Stomach smooth muscle (tissue), 2 donors: ENCODE data around the gene PDIA4.
"Not testable (repeated sequence)": the region's sequence is repeated elsewhere in the genome, so short reads cannot be mapped to it uniquely, and the experiment has no call there.

Experiments
- H3K27ac ChIP-seq: one replicate; pipeline ENCODE4 v1.7.0; 2013; ENCODE audit warnings: mild to moderate bottlenecking, low read length, inconsistent platforms
- H3K27me3 ChIP-seq, 2 donors: one replicate each; pipeline ENCODE4 v1.7.0; 2013; ENCODE audit warnings: low read length in 2 of 2; ENCODE audit not compliant: insufficient read depth in 2 of 2, control insufficient read depth in 1 of 2
- H3K36me3 ChIP-seq, 2 donors: one replicate each; pipeline ENCODE4 v1.7.0; 2013; ENCODE audit warnings: low read length in 2 of 2; ENCODE audit not compliant: control insufficient read depth in 2 of 2, insufficient read depth in 2 of 2
- H3K4me1 ChIP-seq: one replicate; pipeline ENCODE4 v1.7.0; 2013; ENCODE audit warnings: low read length; ENCODE audit not compliant: control insufficient read depth, insufficient read depth
- H3K4me3 ChIP-seq, 2 donors: one replicate each; pipeline ENCODE4 v1.7.0; 2013; ENCODE audit warnings: low read length in 2 of 2
- H3K9ac ChIP-seq, 2 donors: one replicate each; pipeline ENCODE4 v1.7.0; 2013; ENCODE audit warnings: low read length in 2 of 2, mild to moderate bottlenecking in 1 of 2
- H3K9me3 ChIP-seq, 2 donors: one replicate each; pipeline ENCODE4 v1.7.0; 2013; ENCODE audit warnings: low read length in 2 of 2; ENCODE audit not compliant: control insufficient read depth in 2 of 2
- donor health status: healthy.
- donor health status: Pancreatic carcinoma.

Gene PDIA4

GRCh38 chr7:149062217-149062899 is 34.1 kb upstream of the PDIA4 start:
- not testable (repeated sequence) for H3K9me3 ChIP-seq, H3K27ac ChIP-seq, H3K4me3 ChIP-seq, H3K36me3 ChIP-seq, H3K27me3 ChIP-seq, H3K4me1 ChIP-seq, H3K9ac ChIP-seq

GRCh38 chr7:149060156-149060555 is 31.9 kb upstream of the PDIA4 start:
- Histone ChIP-seq H3K4me1 (no peaks in the 10 kb centered on the region), H3K27me3 (no peaks in the 10 kb centered on the region), H3K27ac (no peak overlapping the region), H3K9ac (no peak overlapping the region), H3K36me3 (no peaks in the 10 kb centered on the region), H3K9me3 (no peaks in the 10 kb centered on the region), H3K4me3 (no peak overlapping the region)

GRCh38 chr7:149053885-149054284 is 25.6 kb upstream of the PDIA4 start:
- no peaks in the 10 kb centered on the region for H3K27me3 ChIP-seq
- no peaks in the 10 kb centered on the region for H3K9me3 ChIP-seq
- H3K36me3 ChIP-seq, result no peaks in the 10 kb centered on the region
- no peaks in the 10 kb centered on the region for H3K4me1 ChIP-seq
- H3K27ac ChIP-seq, result no peak overlapping the region
- H3K9ac ChIP-seq, result no peak overlapping the region
- H3K4me3 ChIP-seq, result no peak overlapping the region

- Histone ChIP-seq H3K9me3 (no peaks in the 10 kb centered on the region), H3K27me3 (no peaks in the 10 kb centered on the region), H3K4me1 (no peaks in the 10 kb centered on the region), H3K36me3 (no peaks in the 10 kb centered on the region), H3K4me3 (no peak overlapping the region), H3K9ac (no peak overlapping the region), H3K27ac (no peak overlapping the region)
Measured at GRCh38 chr7:149053384-149053783, 25.1 kb upstream of the PDIA4 start.

- no peak overlapping the region for H3K27ac ChIP-seq
- H3K9ac ChIP-seq, result no peak overlapping the region
- no peaks in the 10 kb centered on the region for H3K9me3 ChIP-seq
- no peak overlapping the region for H3K4me3 ChIP-seq
- H3K27me3 ChIP-seq, result no peaks in the 10 kb centered on the region
- no peaks in the 10 kb centered on the region for H3K4me1 ChIP-seq
- H3K36me3 ChIP-seq, result no peaks in the 10 kb centered on the region
Measured at GRCh38 chr7:149050941-149051340, 22.6 kb upstream of the PDIA4 start.

GRCh38 chr7:149048805-149049204 is 20.5 kb upstream of the PDIA4 start:
- Histone ChIP-seq H3K27ac (no peak overlapping the region), H3K4me3 (no peak overlapping the region), H3K9me3 (no peaks in the 10 kb centered on the region), H3K4me1 (no peaks in the 10 kb centered on the region), H3K27me3 (no peaks in the 10 kb centered on the region), H3K9ac (no peak overlapping the region), H3K36me3 (no peaks in the 10 kb centered on the region)

- Histone ChIP-seq H3K36me3 (no peaks in the 10 kb centered on the region), H3K4me3 (no peak overlapping the region), H3K9me3 (no peaks in the 10 kb centered on the region), H3K27me3 (no peaks in the 10 kb centered on the region), H3K9ac (no peak overlapping the region), H3K27ac (no peak overlapping the region), H3K4me1 (no peaks in the 10 kb centered on the region)
Measured at GRCh38 chr7:149046416-149046815, 18.1 kb upstream of the PDIA4 start.

- no peak overlapping the region for H3K9ac ChIP-seq
- H3K4me1 ChIP-seq, result no peaks in the 10 kb centered on the region
- no peaks in the 10 kb centered on the region for H3K36me3 ChIP-seq
- no peaks in the 10 kb centered on the region for H3K27me3 ChIP-seq
- no peaks in the 10 kb centered on the region for H3K9me3 ChIP-seq
- no peak overlapping the region for H3K4me3 ChIP-seq
- H3K27ac ChIP-seq, result no peak overlapping the region
Measured at GRCh38 chr7:149043936-149044335, 15.6 kb upstream of the PDIA4 start.

- no peaks in the 10 kb centered on the region for H3K36me3 ChIP-seq
- no peaks in the 10 kb centered on the region for H3K4me1 ChIP-seq
- no peaks in the 10 kb centered on the region for H3K9me3 ChIP-seq
- H3K9ac ChIP-seq, result no peak overlapping the region
- H3K27ac ChIP-seq, result no peak overlapping the region
- H3K27me3 ChIP-seq, result no peaks in the 10 kb centered on the region
- no peak overlapping the region for H3K4me3 ChIP-seq
Measured at GRCh38 chr7:149041350-149041749, 13.0 kb upstream of the PDIA4 start.

GRCh38 chr7:149038641-149039040 is 10.3 kb upstream of the PDIA4 start:
- not testable (repeated sequence) for H3K9me3 ChIP-seq, H3K4me1 ChIP-seq, H3K27ac ChIP-seq, H3K27me3 ChIP-seq, H3K36me3 ChIP-seq, H3K4me3 ChIP-seq, H3K9ac ChIP-seq

GRCh38 chr7:149036676-149037075 is 8.4 kb upstream of the PDIA4 start:
- Histone ChIP-seq H3K36me3 (no peaks in the 10 kb centered on the region), H3K27me3 (no peaks in the 10 kb centered on the region), H3K4me1 (no peaks in the 10 kb centered on the region), H3K4me3 (no peak overlapping the region), H3K27ac (no peak overlapping the region), H3K9ac (no peak overlapping the region), H3K9me3 (no peaks in the 10 kb centered on the region)
